Neutrophil (primary cell): ENCODE measurements around the gene STUM.
A peak's percentile ranks its signal among the peaks of the same experiment; 100 is the strongest.

ENCODE experiments used
- H3K27ac ChIP-seq: fragments of 200-600 bp; sonication (generic); 2 replicates; pipeline ENCODE4 v1.5.1; 2016; ENCODE audit warnings: mild to moderate bottlenecking, moderate library complexity
- H3K27me3 ChIP-seq: fragments of 200-600 bp; sonication (generic); 2 replicates; pipeline ENCODE4 v1.6.0; 2016; ENCODE audit warnings: mild to moderate bottlenecking
- H3K36me3 ChIP-seq: fragments of 200-600 bp; sonication (generic); 2 replicates; pipeline ENCODE4 v1.5.1; 2017
- H3K4me1 ChIP-seq, 2 experiments: fragments of 200-600 bp in 1 of 2; sonication (generic) in 1 of 2; 1 replicate in 1 of 2; 2 replicates in 1 of 2; pipeline versions ENCODE4 v1.5.1 to v1.6.1; 2013 to 2016; ENCODE audit warnings: low read depth in 1 of 2, low read length in 1 of 2, mild to moderate bottlenecking in 1 of 2, moderate library complexity in 1 of 2; ENCODE audit not compliant: control insufficient read depth in 1 of 2, insufficient read depth in 1 of 2
- H3K4me3 ChIP-seq, 2 experiments: fragments of 200-600 bp in 1 of 2; sonication (generic) in 1 of 2; 1 replicate in 1 of 2; 2 replicates in 1 of 2; pipeline ENCODE4 v1.5.1; 2013 to 2016; ENCODE audit warnings: low read depth in 1 of 2, low read length in 1 of 2, mild to moderate bottlenecking in 1 of 2, moderate library complexity in 1 of 2
- H3K9me3 ChIP-seq: fragments of 200-600 bp; sonication (generic); 2 replicates; pipeline ENCODE4 v1.5.1; 2016
- TF ChIP-seq, protein P1 (sequence below): fragments of 200-600 bp; sonication (generic); IDR thresholded peaks from 2 replicates; pipeline ENCODE4 v1.5.1; 2016; ENCODE audit warnings: antibody characterized with exemption

The STUM gene

DNA sequence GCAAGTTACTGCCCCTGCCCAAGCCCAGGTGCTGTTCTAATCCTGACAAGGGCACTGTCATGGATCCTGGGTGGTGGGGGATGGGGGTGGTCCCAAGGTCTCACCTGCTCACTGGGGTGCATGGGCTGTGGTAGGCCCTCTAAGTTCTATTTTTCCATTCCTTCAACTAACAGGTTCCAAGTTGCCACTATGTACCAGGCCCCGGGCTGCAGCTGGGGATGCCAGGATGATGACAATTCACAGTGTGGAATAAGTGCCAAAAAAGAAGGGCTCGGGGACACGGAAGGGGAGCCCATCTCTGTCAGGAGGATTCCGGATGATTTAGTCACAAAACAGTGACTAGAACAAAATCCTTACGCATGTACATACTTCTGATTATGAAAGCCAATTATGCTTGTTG lies 76.0 kb downstream of the STUM start:
- no peak overlapping the region for H3K4me3 ChIP-seq
- H3K4me1 ChIP-seq: peaks cover 3 to 6% of the 10 kb centered on the region in 2 experiments
- TF ChIP-seq, protein P1, sequence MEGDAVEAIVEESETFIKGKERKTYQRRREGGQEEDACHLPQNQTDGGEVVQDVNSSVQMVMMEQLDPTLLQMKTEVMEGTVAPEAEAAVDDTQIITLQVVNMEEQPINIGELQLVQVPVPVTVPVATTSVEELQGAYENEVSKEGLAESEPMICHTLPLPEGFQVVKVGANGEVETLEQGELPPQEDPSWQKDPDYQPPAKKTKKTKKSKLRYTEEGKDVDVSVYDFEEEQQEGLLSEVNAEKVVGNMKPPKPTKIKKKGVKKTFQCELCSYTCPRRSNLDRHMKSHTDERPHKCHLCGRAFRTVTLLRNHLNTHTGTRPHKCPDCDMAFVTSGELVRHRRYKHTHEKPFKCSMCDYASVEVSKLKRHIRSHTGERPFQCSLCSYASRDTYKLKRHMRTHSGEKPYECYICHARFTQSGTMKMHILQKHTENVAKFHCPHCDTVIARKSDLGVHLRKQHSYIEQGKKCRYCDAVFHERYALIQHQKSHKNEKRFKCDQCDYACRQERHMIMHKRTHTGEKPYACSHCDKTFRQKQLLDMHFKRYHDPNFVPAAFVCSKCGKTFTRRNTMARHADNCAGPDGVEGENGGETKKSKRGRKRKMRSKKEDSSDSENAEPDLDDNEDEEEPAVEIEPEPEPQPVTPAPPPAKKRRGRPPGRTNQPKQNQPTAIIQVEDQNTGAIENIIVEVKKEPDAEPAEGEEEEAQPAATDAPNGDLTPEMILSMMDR: no peak
- peaks cover 8% of the 10 kb centered on the region for H3K27me3 ChIP-seq
- no peaks in the 10 kb centered on the region for H3K36me3 ChIP-seq
- no peak overlapping the region for H3K27ac ChIP-seq
- H3K9me3 ChIP-seq: no peaks in the 10 kb centered on the region

DNA sequence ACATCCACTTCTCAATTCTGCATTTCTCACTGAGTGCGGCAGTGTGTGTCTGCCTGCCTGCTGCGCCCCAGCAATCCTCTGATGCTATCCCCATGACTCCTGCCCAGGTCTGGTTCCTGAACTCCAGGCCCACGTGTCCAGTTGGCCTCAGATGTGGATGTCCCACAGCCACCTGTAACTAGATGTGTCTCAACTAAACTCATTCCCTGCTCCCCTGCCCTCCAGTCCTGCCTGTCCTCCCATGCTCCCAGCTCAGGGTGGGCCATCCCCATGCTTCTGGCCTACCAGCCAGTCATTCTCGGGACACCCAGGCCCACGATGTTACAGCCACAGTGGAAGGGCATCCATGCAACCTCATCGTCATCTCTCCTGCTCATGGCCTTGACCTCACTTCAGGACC lies 76.8 kb downstream of the STUM start:
- H3K36me3 ChIP-seq: no peaks in the 10 kb centered on the region
- H3K9me3 ChIP-seq: no peaks in the 10 kb centered on the region
- no peak overlapping the region for H3K4me3 ChIP-seq
- H3K4me1 ChIP-seq: peaks cover 3 to 6% of the 10 kb centered on the region in 2 experiments
- TF ChIP-seq, protein P1: no peak
- no peak overlapping the region for H3K27ac ChIP-seq
- peaks cover 8% of the 10 kb centered on the region for H3K27me3 ChIP-seq

DNA sequence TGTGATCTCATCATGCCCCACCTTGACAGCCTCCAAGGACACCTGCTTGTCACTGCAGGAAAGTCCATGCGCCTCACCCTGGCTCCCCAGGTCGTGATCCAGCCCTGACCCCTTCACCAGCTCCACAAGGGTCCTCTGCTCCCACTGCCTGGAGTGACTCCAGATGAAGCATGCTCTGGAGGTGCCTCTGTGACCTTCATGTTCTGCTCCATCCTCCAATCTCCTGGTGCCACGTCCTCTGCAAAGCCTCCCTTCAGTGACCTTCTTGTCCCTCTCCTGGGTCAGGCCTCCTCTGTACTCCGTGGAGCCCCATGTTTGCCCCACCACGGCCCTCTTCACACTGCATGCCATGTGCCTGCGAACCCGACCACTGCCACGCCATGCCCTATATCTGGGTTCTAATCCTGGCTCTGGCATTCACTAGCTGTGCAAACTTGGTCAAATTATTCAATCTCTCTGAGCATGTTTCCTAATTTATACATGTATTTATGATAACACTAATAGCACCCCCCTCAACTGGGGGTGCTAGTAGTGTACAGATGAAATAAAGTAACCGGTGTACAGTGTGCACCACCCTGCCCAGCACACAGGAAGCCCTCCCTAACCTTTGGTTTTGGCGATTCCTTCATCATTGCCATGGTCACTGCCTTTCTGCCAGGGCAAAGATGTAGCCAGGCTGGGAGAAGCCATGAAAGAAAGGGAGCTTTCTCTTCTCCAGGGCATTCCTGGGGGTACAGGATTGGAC lies 77.4 kb downstream of the STUM start:
- Histone ChIP-seq H3K27me3 (peaks cover 8% of the 10 kb centered on the region), H3K4me3 (no peak overlapping the region), H3K9me3 (no peaks in the 10 kb centered on the region), H3K4me1 (peaks cover 3 to 6% of the 10 kb centered on the region in 2 experiments), H3K36me3 (peaks cover under 1% of the 10 kb centered on the region), H3K27ac (no peak overlapping the region)
- TF ChIP-seq, protein P1: no peak

DNA sequence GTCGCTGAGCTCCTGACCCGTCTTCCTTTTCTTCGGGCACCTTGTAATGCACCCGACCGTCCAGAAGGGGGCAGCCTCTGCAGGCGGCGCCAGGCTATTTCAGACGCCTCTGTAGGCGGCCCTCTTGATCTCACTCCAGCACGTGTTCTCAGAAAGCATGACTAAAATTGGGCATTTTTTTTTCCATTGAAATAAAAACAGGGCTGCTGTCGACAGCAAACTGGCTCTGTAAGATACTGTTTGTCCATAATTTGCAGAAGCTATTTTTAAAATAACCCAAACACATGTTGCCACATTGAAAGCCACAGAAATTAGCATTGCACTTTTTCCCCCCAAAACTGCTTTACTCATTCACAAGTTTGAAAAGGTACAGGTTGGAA lies 78.0 kb downstream of the STUM start:
- H3K36me3 ChIP-seq: peaks cover 7% of the 10 kb centered on the region
- no peak overlapping the region for H3K4me3 ChIP-seq
- no peak overlapping the region for H3K27ac ChIP-seq
- no peaks in the 10 kb centered on the region for H3K9me3 ChIP-seq
- TF ChIP-seq, protein P1: peak; percentile 94
- peaks cover 8% of the 10 kb centered on the region for H3K27me3 ChIP-seq
- peaks cover 3 to 6% of the 10 kb centered on the region in 2 experiments for H3K4me1 ChIP-seq

DNA sequence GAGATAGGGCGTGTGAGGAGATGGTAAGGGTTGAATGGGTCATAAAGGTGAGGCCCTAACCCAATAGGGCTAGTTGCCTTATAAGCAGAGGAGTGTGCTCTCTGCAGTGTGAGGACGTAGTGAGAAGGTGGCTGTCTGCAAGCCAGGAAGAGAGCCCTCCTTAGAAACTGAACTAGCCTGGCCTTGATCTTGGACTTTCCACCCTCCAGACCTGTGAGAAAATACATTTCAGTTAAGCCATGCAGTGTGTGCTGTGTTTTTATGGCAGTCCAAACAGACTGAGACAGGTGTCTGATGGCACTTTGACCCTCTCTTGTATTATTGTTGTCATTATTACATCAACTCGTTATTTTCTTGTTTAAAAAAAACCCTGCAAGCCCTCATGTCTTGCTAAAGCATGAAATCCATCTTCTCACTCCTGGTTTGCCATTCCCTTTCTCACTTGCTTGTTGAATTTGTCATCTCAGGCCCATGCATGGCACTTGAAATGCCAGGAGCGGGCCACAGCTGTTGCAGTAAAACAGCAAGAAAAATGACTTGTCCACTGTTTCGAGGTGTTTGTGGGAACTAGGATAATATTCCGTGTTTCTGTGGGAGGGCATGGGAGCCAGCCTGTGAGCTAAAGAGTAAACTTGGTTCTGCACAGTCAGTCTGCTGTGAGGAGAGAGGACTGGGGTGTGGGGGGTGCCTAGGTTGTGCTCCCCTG lies 78.6 kb downstream of the STUM start:
- Histone ChIP-seq H3K27me3 (peaks cover 8% of the 10 kb centered on the region), H3K9me3 (no peaks in the 10 kb centered on the region), H3K4me1 (peaks cover 3 to 6% of the 10 kb centered on the region in 2 experiments), H3K4me3 (no peak overlapping the region), H3K36me3 (peaks cover 13% of the 10 kb centered on the region), H3K27ac (no peak overlapping the region)
- TF ChIP-seq, protein P1: no peak
